Vagina (tissue), 2 donors: ENCODE data around the gene VPS37D. TPM values are rescaled to one million over a fixed set of nuclear protein-coding genes. Genes with fewer than 3 reads are reported as not detected.

Experiments
- DNase-seq, 2 donors: peaks; one replicate each; pipeline ENCODE4 v3.0.0-alpha.2; 2017; ENCODE audit errors: extremely low spot score in 2 of 2
- H3K27ac ChIP-seq: fragments of 200-600 bp; sonication (generic); one replicate; pipeline ENCODE4 v1.5.1; 2019
- H3K27me3 ChIP-seq: fragments of 200-600 bp; sonication (generic); one replicate; pipeline ENCODE4 v1.5.1; 2019
- H3K36me3 ChIP-seq, 2 donors: fragments of 200-600 bp; sonication (generic); one replicate each; pipeline ENCODE4 v1.5.1; 2017 to 2019
- H3K4me1 ChIP-seq: fragments of 200-600 bp; sonication (generic); one replicate; pipeline ENCODE4 v1.5.1; 2019
- H3K4me3 ChIP-seq, 2 donors: fragments of 200-600 bp; sonication (generic); 1 replicate in 1 of 2; 2 replicates in 1 of 2; pipeline ENCODE4 v1.5.1; 2016 to 2019
- H3K9me3 ChIP-seq: fragments of 200-600 bp; sonication (generic); one replicate; pipeline ENCODE4 v1.5.1; 2019
- POLR2A ChIP-seq, 2 donors: fragments of 450-650 bp; IDR thresholded peaks; one replicate each; pipeline ENCODE4 v1.6.1; 2017; ENCODE audit warnings: antibody characterized with exemption in 2 of 2, mild to moderate bottlenecking in 2 of 2, moderate library complexity in 2 of 2
- POLR2AphosphoS5 ChIP-seq, 2 donors: sonication (generic); formaldehyde crosslinking; IDR thresholded peaks; one replicate each; pipeline ENCODE4 v1.9.0; 2017; ENCODE audit warnings: antibody characterized with exemption in 2 of 2, mild to moderate bottlenecking in 2 of 2, low read depth in 1 of 2; ENCODE audit not compliant: insufficient read depth in 1 of 2
- intact Hi-C: fragments of 100-400 bp; cut with DNase I; formaldehyde crosslinking; loops from one replicate; pipeline ENCODE4 v1.15.1; 2023
- total RNA-seq: library from RNA; depleted of rRNA; stranded (reverse); fragments of >200 nt; gene quantifications from one replicate; pipeline ENCODE4 v1.2.3, GENCODE V29; 2016
- TF ChIP-seq, protein P1 (sequence below), 3 experiments: fragments of 450-650 bp in 2 of 3; fragments of 200-600 bp in 1 of 3; sonication (generic) in 1 of 3; IDR thresholded peaks; one replicate each; pipeline ENCODE4 v1.5.1; 2017 to 2019; ENCODE audit warnings: antibody characterized with exemption in 3 of 3, mild to moderate bottlenecking in 2 of 3, moderate library complexity in 2 of 3

VPS37D gene
- total RNA-seq, 1 donor from 2014 or later = 5.4 TPM

DNA sequence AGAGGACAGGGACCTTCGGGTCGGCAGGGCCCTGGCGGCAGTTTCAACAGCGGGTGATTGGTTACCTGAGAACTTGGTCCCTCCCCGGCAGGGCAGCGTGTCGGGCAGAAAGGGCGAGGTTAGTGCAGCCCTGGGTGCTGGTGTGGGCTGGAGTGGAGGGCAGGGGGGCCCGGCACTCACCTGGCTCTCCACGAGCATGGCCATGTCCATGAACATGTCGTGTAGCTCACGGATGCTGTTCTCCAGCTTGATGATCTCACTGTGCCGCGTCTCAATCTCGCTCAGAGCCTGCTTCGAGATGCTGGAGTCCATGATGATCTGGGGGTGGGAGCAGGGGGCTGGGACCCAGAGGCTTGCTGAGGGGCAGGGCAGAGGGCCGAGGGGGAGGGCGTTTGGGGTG is 35.0 kb downstream of the VPS37D start:
- DNase-seq = no peak
- Histone ChIP-seq H3K4me1 (peaks cover 36% of the 10 kb centered on the region), H3K36me3 (peaks cover 0 to 15% of the 10 kb centered on the region in 2 donors), H3K4me3 (no peak overlapping the region), H3K27me3 (no peaks in the 10 kb centered on the region), H3K9me3 (no peaks in the 10 kb centered on the region), H3K27ac (no peak overlapping the region)
- TF ChIP-seq, protein P1, sequence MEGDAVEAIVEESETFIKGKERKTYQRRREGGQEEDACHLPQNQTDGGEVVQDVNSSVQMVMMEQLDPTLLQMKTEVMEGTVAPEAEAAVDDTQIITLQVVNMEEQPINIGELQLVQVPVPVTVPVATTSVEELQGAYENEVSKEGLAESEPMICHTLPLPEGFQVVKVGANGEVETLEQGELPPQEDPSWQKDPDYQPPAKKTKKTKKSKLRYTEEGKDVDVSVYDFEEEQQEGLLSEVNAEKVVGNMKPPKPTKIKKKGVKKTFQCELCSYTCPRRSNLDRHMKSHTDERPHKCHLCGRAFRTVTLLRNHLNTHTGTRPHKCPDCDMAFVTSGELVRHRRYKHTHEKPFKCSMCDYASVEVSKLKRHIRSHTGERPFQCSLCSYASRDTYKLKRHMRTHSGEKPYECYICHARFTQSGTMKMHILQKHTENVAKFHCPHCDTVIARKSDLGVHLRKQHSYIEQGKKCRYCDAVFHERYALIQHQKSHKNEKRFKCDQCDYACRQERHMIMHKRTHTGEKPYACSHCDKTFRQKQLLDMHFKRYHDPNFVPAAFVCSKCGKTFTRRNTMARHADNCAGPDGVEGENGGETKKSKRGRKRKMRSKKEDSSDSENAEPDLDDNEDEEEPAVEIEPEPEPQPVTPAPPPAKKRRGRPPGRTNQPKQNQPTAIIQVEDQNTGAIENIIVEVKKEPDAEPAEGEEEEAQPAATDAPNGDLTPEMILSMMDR (IDR thresholded peaks at IDR 0.05) = no peak
- TF ChIP-seq POLR2A (IDR thresholded peaks at IDR 0.05) (no peak), POLR2AphosphoS5 (IDR thresholded peaks at IDR 0.05; ENCODE audit: insufficient read depth in 1 of 2, low read depth in 1 of 2) (no peak)
- intact Hi-C loops = no loop called here

DNA sequence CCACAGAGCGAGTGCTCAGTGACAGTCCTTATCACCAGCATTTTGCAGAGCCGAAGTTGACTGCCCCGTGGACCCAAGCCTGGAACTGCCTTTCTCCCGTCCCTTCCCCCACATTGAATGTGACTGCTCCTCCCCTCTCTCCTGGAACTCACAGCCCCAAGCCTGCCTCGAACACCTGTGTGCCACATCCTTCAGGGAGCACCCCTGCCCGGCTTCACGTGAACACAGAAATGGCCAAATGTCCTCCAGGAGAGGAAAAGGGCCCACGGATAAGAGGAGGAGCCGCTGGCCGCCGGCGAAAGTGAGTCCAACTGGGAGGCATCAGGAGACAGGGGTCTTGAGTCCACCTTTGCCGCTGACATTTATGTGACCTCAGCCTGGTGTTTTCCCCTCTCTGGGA is 35.6 kb downstream of the VPS37D start:
- TF ChIP-seq POLR2AphosphoS5 (IDR thresholded peaks at IDR 0.05; ENCODE audit: insufficient read depth in 1 of 2, low read depth in 1 of 2) = no peak
- TF ChIP-seq, protein P1 (IDR thresholded peaks at IDR 0.05) = no peak
- TF ChIP-seq POLR2A (IDR thresholded peaks at IDR 0.05) = no peak
- no peak overlapping the region for H3K4me3 ChIP-seq

DNA sequence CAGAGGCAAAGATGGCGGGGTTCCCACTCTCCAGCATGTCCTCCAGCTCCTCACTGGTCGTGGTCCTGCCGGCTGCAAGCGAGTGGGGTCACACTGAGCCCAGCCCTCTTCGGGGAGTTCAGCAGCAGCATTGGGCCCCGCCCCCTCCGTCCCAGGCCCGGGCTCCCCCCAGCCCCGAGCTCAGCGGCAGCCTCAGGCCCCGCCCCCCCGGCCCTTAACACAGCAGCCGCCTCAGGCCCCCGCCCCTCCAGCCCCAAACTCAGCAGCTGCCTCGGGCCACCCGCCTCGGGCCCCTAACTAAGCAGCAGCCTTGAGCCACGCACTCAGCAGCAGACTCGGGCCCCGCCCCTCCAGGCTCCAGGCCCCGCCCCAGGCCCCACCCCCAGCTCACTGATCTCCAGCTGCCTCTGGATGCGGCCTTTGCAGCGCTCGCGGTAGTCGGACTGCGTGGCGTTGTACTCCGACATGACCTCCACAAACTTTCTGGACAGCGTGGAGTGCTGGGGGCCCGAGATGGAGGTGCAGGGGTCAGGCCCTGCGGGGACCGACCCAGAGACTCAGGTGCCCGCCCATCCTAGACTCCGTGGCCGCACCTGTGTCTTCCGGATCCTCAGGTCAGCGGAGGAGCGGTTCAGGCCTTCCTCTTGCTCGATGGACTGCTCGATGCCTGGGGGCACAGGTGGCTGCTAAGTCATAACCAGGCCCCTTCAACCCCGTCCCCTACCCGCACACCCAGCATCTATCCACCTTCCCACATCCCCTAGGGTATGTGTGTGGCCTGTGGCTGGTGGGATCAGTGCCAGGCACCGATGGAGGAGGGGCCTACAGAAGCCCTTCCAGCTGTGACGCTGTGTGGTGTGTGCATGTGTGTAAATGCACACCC is 36.4 kb downstream of the VPS37D start:
- intact Hi-C loops = no loop called here
- Histone ChIP-seq H3K4me1 (peaks cover 36% of the 10 kb centered on the region), H3K36me3 (peaks cover 0 to 3% of the 10 kb centered on the region in 2 donors), H3K4me3 (peak overlapping the region in 1 of 2 donors; percentile 15), H3K27ac (peak overlapping the region; percentile 55), H3K9me3 (no peaks in the 10 kb centered on the region), H3K27me3 (no peaks in the 10 kb centered on the region)
- no peak for DNase-seq
- TF ChIP-seq POLR2AphosphoS5 (IDR thresholded peaks at IDR 0.05; ENCODE audit: insufficient read depth in 1 of 2, low read depth in 1 of 2) (peak in 1 of 2 donors; percentile 34), POLR2A (IDR thresholded peaks at IDR 0.05) (no peak)
- TF ChIP-seq, protein P1 (IDR thresholded peaks at IDR 0.05) = no peak

More for the DNA sequence above, 35.6 kb downstream of the VPS37D start:
- peaks cover 0 to 10% of the 10 kb centered on the region in 2 donors for H3K36me3 ChIP-seq
- peaks cover 36% of the 10 kb centered on the region for H3K4me1 ChIP-seq
- intact Hi-C loops = no loop called here
- H3K9me3 ChIP-seq = no peaks in the 10 kb centered on the region
- H3K27ac ChIP-seq = peak overlapping the region; percentile 55
- H3K27me3 ChIP-seq = no peaks in the 10 kb centered on the region
- no peak for DNase-seq

DNA sequence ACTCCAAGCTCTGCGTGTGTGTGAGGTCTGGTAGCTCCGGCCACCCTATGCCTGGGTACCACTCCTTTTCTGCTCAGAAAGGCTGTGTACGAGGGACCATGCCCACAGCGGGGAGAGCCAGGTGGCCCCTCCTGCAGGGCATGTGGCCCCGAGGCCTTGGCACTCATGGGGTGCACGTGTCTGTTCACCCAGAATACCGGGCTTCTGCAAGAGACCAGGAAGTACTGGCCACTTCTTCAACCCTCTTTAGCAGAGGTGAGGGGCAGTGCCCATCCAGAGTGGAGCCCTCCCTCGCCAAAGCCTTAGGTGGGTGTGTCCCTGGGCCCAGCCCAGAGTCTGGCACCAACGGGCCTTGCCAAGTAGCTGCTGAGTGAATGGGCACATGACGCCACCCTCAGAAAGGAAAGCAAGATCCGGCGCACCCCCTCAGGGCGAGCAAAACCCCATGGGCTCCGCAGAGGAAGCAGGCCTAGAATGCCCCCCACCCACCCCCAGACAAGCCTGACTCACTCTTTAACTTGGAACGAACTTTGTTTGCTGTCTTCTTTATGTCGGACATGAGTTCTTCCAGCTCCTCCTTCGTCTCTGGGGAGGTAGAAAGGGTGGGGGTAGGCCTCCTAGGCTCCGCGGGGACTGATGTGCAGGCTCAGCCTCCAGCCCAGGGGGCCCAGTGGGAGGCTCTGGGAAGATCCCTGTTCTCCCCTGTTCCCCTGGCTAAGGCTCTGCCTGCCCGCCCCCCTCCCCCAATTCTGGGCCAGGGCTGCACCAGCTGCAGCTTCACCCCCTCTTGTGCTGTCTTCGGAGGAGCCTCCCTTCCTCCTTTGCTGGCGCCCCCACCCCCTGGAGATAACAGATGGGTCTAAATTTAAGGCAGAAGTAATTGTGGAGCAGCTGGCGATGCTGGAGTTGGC is 37.3 kb downstream of the VPS37D start:
- H3K4me3 ChIP-seq = no peak overlapping the region
- H3K27me3 ChIP-seq = no peaks in the 10 kb centered on the region
- intact Hi-C loops = no loop called here
- TF ChIP-seq POLR2A (IDR thresholded peaks at IDR 0.05) (no peak), POLR2AphosphoS5 (IDR thresholded peaks at IDR 0.05; ENCODE audit: insufficient read depth in 1 of 2, low read depth in 1 of 2) (no peak)
- TF ChIP-seq, protein P1 (IDR thresholded peaks at IDR 0.05) = no peak
- no peak for DNase-seq
- no peaks in the 10 kb centered on the region for H3K36me3 ChIP-seq
- H3K27ac ChIP-seq = peak overlapping the region; percentile 55
- no peaks in the 10 kb centered on the region for H3K9me3 ChIP-seq
- H3K4me1 ChIP-seq = peaks cover 36% of the 10 kb centered on the region
